GM12873 (cell line): ENCODE measurements around the gene GPATCH3.

Experiments used
- TF ChIP-seq, protein P1 (sequence below): IDR thresholded peaks from 2 replicates; pipeline ENCODE4 v1.5.1; 2012; ENCODE audit warnings: low read depth, mild to moderate bottlenecking, moderate library complexity, low read length, control low read depth; ENCODE audit not compliant: insufficient read depth; ENCODE audit errors: missing control alignments

The GPATCH3 gene, protein sequence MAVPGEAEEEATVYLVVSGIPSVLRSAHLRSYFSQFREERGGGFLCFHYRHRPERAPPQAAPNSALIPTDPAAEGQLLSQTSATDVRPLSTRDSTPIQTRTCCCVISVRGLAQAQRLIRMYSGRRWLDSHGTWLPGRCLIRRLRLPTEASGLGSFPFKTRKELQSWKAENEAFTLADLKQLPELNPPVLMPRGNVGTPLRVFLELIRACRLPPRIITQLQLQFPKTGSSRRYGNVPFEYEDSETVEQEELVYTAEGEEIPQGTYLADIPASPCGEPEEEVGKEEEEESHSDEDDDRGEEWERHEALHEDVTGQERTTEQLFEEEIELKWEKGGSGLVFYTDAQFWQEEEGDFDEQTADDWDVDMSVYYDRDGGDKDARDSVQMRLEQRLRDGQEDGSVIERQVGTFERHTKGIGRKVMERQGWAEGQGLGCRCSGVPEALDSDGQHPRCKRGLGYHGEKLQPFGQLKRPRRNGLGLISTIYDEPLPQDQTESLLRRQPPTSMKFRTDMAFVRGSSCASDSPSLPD

DNA sequence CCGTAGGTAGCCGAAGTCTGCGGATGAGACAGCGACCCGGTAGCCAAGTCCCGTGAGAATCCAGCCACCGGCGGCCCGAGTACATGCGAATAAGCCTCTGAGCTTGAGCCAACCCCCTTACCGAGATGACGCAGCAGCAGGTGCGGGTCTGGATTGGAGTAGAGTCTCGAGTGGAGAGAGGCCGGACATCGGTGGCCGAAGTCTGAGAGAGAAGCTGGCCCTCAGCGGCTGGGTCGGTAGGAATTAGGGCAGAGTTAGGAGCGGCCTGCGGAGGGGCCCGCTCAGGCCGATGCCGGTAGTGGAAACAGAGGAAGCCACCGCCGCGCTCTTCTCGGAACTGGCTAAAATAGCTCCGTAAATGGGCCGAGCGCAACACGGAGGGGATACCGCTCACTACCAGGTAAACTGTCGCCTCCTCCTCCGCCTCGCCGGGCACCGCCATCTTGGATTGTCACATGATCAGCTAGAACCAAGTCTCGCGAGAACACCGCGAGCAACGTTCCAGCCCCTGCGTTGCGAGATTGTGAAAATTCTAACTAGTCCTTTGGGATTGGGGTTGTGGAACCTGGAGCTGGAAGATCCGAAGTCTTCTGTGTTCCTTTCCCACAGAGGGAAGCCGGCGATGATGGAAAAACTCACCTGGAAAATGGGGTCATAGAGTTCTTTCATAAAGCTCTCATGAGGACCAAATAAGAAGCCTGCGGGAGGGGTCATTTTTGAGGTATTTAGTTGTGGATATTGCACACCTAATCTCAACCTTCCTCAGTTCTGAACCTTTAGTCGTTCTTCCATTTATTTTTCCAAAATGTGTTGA lies at the start of gene GPATCH3:
GPATCH3 (minus strand) TSS at position 467 of the 814 bp plus-strand sequence; CDS start at position 442, 25 bp downstream.
- TF ChIP-seq, protein P1, sequence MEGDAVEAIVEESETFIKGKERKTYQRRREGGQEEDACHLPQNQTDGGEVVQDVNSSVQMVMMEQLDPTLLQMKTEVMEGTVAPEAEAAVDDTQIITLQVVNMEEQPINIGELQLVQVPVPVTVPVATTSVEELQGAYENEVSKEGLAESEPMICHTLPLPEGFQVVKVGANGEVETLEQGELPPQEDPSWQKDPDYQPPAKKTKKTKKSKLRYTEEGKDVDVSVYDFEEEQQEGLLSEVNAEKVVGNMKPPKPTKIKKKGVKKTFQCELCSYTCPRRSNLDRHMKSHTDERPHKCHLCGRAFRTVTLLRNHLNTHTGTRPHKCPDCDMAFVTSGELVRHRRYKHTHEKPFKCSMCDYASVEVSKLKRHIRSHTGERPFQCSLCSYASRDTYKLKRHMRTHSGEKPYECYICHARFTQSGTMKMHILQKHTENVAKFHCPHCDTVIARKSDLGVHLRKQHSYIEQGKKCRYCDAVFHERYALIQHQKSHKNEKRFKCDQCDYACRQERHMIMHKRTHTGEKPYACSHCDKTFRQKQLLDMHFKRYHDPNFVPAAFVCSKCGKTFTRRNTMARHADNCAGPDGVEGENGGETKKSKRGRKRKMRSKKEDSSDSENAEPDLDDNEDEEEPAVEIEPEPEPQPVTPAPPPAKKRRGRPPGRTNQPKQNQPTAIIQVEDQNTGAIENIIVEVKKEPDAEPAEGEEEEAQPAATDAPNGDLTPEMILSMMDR, result no peak

DNA sequence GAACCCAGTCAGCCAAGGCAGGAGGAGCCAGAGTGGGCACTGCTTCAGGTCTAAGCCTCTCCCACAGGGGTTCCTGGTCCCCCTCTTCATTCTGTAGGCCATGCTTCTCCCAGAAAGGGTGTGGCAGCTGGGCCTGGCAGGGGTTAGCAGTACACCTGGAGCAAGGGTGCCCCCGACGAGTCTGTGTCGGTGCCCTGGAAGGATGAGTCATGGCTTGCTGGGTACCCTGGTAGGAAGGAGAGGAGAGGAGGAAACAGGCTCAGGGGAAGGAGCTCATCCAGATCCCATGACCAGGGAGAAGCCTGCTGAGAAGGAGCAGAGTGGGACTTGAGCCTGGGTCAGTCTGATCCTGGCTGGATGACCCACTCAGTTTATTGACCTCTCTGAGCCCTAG lies 49.7 kb upstream of the GPATCH3 start:
- TF ChIP-seq, protein P1, result no peak

DNA sequence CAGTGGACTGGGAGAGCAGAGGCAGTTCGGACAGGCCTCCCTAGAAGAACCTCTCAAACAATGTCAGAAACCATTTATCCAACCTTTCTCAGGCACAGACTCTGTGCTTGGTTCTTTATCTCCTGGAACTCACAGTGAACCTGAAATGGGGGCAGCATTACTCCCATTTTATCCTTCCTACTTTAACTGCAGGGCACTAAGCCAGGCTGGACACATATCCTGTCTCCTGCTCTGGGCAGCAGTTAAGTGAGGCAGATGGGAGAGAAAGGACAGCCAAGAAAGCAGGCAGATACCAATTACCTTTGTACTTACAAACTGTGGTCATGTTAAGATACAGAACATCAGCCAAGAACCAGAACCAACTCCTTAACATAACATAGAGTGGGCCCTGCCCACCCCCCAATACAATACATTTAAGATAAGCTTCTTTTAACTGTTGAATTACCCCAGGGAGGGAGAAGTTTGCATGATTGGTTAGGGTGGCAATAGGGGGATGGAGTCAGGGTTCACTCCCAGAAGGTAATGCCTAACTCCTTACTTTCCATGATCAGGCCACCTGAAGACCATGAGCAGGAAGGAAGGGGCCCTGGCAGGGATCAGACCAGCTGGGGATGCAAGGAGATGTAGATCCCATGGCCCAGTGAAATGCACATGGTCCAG lies 49.1 kb upstream of the GPATCH3 start:
- TF ChIP-seq, protein P1, result no peak

DNA sequence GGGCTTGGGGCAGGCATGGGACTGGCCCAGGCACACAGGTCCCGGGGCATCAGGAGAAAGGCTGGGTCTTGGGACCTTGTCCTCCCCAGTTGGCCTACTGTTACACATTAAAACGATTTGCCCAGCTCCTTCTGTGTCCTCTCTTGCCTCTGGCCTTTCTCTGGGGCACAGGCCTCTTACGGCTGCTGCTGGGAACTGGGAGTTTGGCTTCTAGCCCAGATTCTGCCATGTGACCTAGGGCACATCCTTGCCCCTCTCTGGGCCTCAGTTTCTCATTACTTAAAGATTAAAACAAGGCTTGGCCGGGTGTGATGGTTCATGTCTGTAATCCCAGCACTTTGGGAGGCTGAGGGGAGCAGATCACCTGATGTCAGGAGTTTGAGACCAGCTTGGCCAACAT lies 46.0 kb upstream of the GPATCH3 start:
- TF ChIP-seq, protein P1, result no peak

DNA sequence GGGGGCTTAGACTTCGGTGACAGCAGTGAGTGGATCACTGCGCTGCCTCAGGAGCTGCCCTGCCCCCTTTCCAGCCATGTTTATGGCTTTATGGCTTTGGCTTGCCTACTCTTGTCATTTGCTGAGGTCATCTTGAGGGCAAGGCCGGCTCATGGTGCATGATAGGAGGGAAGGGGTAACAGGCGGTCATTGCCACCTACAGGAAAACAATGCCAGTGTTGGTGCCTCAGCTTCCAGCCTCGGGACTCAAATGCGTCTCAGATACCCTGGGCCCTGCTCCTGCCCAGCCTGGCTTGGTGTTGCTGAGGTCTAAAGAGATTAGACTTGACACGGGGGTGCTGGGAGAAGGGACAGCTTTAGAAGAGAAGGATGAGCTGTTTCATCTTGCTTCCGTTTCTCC lies 45.5 kb upstream of the GPATCH3 start:
- TF ChIP-seq, protein P1, result no peak

DNA sequence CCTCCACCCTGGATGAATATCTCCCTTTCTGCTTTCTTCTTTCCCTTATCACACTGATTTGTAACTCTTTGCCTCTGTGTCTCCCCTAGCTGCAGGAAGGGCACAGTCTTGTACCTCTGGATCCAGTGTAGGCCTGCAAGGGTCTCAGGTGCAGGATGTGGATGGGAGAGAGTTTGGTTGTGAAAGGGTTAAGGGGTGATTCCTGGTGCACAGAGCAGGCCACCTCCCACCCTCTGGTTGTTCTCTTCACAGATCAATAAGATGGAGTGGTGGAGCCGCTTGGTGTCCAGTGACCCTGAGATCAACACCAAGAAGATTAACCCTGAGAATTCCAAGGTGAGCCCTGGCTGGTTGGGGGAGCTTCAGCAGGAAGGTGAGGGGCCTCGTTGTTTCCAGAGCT lies 44.9 kb upstream of the GPATCH3 start:
- TF ChIP-seq, protein P1, result no peak
